Activated T-cell treated with anti-CD3 and anti-CD28 coated beads for 48 hours (primary cell): ENCODE data around the gene TPCN2.

Source experiments
- DNase-seq: peaks from one replicate; pipeline ENCODE4 v3.0.0-alpha.2; 2020; ENCODE audit warnings: low read depth

TPCN2 gene

DNA sequence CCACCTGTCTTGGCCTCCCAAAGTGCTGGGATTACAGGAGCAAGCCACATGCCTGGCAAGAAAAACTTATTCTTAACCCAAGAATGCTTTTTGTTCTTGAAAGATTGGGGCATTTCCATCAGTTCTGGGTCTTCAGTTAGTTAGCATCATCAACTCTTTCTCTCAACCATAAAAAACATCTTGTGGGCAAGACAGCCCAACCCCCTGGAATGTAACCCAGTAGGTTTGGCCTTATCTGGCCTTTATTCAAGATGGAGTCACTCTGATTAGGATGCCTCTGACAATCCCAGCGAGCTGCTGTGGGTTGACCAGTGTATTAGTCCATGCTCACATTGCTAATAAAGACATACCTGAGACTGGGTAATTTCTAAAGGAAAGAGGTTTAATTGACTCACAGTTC is 9.2 kb upstream of the TPCN2 start:
- DNase-seq: no peak

GRCh38 chr11:69040051-69040450 is 8.7 kb upstream of the TPCN2 start:
- DNase-seq: no peak

DNA sequence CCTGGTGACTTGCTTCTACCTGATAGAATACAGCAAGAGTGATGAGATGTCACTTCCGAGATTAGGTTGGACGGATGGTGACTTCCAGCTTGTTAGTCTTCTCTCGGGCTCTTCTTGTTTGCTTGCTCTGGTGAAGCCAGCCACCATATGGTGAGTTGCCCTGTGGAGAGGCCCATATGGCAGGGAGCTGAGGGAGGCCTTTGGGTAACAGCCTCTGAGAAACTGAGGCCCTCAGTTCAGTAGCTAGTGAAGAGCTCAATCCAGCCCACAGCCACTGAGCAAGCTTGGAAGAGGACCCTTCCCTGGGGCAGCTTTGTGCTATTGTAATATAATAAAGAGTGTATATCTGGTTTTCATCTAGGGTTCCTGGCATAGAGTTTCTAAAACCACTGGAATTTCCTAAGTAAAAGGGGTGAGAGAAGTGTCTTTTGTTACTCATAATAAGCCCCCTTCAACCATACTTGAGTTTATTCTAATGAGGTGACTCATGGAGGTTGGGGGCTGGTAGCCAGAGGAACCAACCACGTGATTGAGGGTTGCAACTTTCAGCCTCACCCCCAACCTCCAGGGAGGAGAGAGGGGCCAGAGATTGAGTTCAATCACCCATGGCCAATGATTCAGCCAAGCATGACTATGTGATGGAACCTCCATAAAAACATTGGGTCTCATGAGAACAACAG is 8.0 kb upstream of the TPCN2 start:
- peak; percentile 33 for DNase-seq

GRCh38 chr11:69041516-69041915 is 7.2 kb upstream of the TPCN2 start:
- DNase-seq: no peak

- DNase-seq: peak; percentile 20
Measured at GRCh38 chr11:69044111-69045013, 4.4 kb upstream of the TPCN2 start.

DNA sequence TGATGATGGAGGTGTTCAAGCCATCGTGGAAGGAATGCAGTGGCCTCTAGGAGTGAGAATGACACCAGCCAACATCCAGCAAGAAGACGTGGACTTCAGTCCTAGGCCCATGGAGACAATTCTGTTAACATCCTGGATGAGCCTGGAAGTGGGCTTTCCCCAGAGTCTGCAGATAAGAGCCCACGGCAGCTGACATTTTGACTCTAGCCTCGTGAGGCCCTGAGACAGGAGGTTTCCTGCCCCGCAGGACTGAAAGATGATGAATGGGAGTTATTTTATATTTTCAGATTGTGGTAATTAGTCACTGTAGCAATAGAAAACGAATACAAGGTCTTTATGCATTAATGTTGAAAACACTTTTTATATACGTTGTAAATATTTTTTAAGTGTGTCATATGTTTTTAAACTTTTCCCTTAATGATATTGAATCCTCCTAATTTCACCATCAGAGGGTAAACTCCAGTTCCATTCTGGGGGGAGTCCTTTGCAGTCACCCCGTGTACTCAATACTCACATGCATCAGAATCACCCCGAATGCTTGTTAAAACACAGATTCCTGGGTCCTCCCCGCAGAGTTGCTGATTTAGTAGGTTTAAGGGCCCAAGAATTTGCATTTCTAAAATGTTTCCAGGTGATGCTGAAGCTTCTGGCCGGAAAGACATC is 570 bp upstream of the TPCN2 start:
- DNase-seq: no peak

GRCh38 chr11:69049490-69049867 is 747 bp downstream of the TPCN2 start:
- DNase-seq: peak; percentile 23

DNA sequence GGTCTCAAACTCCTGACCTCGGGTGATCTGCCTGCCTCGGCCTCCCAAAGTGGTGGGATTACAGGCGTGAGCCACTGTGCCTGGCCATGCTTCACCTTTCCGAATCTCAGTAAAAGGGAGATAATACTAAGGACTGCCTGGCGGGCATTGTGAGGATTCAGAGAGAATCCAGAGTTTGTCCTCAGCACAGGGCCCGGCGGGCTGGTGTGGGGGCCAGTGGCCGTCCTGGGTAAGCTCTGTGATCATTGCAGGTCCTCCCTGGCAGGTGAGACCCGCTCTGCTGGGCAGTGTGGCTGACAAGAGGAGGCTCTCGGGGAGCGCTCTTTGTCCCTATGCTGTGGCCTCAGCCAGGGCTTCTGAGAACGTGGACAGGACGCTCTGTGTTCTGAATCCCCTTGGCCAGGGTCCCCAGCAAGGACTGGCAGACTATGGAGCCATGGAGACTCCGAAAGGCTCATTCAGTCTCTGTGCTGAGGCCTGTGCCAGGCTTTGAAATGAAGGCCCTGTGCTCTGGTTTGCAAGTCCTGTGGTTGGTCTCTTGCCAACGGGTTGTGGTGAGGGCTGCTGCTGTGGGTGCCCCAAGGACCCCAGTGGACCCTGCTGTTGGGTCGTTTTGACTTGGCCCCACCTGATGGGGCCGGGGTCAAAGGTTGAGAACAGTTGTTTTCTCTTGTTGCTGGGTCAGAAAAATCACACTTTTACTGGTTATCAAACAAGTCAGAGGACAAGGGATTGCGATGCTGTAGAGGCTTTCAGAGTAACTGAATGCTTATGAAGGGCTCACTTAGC is 2.1 kb downstream of the TPCN2 start:
- DNase-seq: no peak

DNA sequence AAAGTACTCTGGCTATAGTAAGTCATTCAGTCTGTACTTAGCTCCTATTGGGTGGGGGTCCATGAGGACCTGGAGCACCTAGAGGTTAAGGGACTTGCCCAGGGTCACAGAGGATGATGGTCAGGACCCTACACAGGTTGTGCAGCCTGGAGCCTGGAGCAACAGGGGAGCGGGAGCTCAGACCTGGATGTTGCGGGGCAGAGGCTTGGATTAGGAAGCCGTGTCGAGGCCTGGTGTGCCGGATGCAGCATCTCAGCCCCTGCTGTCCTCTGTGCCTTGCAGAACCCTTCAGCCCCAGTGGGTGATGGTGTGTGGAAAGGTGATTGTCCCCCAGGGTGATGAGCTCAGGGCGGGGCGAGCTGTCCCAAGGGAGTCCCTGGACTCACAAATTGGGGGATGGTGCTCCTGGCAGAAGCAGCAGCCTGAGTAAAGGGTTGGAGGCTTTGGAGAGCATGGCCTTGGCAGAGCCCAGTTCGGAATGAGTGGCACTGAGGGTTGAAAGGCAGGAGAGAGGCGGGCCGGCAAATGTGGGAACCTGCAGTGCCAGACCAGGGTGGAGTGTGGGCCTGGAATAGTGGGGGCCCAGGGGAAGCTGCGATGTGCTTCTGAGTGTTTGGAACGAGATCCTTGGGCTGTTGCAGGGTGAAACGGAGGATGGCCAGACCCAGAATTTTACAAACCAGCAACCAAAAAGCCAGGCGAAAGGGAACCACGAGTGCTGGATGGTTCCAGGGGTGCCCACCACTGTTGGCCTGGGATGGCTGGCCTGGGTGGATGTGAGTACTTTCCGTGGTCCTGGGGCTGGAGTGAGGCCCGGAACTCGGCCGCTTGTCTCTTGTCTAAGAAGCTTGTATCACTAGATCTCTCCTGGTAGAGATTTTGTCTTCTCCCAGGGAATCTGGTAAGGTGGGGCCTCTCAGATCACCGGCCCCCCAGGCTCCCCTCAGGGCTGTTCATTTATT is 2.9 kb downstream of the TPCN2 start:
- no peak for DNase-seq

- no peak for DNase-seq
Measured at GRCh38 chr11:69052343-69053168, 3.8 kb downstream of the TPCN2 start.

DNA sequence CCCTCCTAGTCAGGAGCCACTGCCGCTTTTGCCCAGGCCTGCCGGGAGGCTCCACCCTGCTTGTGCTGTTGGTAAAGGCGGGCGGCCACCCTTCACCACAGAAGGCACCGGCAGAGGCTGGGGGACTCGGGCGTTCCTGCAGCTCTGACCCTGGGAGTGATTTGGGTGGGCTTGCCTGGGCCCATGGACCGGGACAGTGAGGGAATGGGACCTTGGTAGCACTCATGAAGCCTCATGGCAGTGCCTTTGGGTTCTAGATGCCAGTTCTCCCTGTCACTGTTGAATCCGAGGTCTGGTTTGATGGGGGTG is 4.4 kb downstream of the TPCN2 start:
- DNase-seq: no peak

DNA sequence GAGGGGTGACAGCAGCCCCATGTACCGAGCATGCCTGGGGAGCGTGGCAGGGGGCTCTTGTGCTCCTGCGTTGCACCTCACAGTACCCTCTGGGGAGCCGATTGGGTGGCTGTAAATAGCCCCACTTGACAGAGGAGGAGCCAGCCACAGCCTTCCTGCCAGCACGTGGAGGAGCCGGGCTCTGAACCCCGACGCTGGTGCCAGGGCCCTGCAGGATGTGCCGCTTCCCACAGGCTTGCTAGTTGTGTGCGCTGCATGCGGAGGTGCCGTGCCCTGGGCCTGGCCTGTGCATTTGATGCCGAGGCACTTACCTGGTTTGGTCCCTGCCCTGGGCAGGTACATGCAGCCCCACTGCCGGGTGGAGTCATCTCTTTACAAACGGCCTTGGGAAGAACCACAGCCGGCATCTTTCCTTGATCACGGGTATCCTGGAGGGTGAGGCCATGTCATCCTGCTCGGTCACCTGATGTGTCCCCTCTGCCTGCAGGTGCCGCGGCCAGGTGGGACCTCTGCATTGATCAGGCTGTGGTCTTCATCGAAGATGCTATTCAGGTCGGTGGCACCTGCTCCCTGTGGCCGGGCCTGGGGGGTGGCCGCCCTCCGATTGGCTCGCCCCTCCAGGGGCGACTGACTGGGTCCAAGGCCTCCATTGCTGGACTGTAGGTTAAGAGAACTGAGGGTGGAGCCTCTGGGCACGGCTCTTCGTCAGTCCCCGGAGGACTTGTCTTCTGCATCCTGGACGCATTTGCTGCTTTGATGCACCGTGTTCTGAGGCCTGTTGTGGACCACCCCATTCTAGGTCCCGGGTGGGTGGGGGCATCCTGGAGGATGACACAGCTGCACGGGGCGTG is 5.0 kb downstream of the TPCN2 start:
- no peak for DNase-seq

GRCh38 chr11:69054397-69055211 is 5.9 kb downstream of the TPCN2 start:
- DNase-seq: no peak

GRCh38 chr11:69055212-69055586 is 6.5 kb downstream of the TPCN2 start:
- no peak for DNase-seq

GRCh38 chr11:69055598-69056516 is 7.1 kb downstream of the TPCN2 start:
- peak; percentile 12 for DNase-seq

- no peak for DNase-seq
Measured at GRCh38 chr11:69057236-69057635, 8.5 kb downstream of the TPCN2 start.

DNA sequence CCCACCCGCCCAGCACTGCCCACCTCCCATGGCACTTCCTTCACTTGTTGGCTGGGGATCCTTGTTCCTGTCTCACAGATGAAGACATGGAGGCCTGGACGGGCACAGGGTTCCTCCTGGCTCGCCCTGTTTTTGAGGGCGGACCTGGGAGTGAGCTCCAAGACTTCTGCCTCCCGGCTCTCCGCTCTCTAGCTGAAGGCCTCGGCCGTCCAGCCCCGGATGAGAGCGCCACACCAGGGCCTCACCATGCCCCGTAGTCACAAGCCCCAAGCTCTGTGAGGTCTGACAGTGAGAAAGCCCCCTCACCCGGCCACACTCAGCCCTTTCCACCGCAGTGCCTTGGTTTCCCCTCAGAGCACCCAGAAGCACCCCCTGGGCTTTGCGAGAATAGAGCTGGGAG is 9.1 kb downstream of the TPCN2 start:
- DNase-seq: no peak
